ENCODE results near the gene WAC. TPM values are rescaled to one million over a fixed set of nuclear protein-coding genes. Genes with fewer than 3 reads are reported as not detected.

The WAC gene
- total RNA-seq, 1 experiment from 2014 or later: 93.9 TPM

- 0 out of 2 replicates have a peak, but pooled peaks cover 17% of the 10 kb centered on the region for H3F3A ChIP-seq (ENCODE audit: insufficient read depth, low read depth)
- H3K4me1 ChIP-seq (replicated peaks; ENCODE audit: insufficient read depth): no peaks in the 10 kb centered on the region
- H2AFZ ChIP-seq: no peak overlapping the region
- no peak overlapping the region for H3K4me2 ChIP-seq
- peaks cover 16% of the 10 kb centered on the region for H3K36me3 ChIP-seq (ENCODE audit: low read depth)
- intact Hi-C loops (cut with micrococcal nuclease; ENCODE audit: unreplicated experiment): no loop called here
- H3K79me2 ChIP-seq (ENCODE audit: low read depth): peaks cover 100% of the 10 kb centered on the region
- H3K27ac ChIP-seq: no peak overlapping the region
- peaks cover 98% of the 10 kb centered on the region for H4K20me1 ChIP-seq (ENCODE audit: insufficient read depth)
- no peaks in the 10 kb centered on the region for H3K9me2 ChIP-seq (ENCODE audit: insufficient read depth)
- TF ChIP-seq EZH2 (IDR thresholded peaks at IDR 0.05; ENCODE audit: low read depth) (no peak), CTCF (conservative IDR thresholded peaks at IDR 0.05) (no peak)
- H3K4me3 ChIP-seq: no peak overlapping the region
- DNase-seq: no peak
- ChIA-PET POLR2A (ENCODE audit: unreplicated experiment) (no interaction called here), CTCF (no interaction called here)
- no peaks in the 10 kb centered on the region for H3K9me3 ChIP-seq (ENCODE audit: insufficient read depth, low read depth)
- H3K27me3 ChIP-seq (ENCODE audit: insufficient read depth, low read depth): no peaks in the 10 kb centered on the region
- no TSS peak for BruUV-seq (replicated peaks)
These were observed 44.6 kb downstream of the WAC start for GRCh38 chr10:28577506-28577905.

DNA sequence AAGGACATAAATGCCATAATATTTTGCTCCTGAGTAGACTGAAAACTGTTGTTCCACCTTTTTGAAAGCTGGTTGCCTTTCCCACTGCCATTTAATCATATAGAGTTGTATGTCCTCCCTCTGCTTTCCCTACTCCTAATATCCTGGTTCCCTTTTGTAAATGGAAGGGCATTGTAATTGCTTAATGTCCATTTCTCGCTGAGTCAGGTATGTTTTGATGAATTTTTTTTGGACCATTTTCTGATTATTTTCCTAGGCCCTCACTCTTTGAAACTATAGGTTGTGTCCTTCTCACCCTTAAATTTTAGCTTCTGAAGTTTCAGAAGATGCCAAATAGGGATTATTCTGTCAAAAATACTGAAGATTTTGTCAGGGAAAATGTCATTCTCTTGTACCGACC is 45.5 kb downstream of the WAC start:
- H3K79me2 ChIP-seq (ENCODE audit: low read depth): peaks cover 100% of the 10 kb centered on the region
- 0 out of 2 replicates have a peak, but pooled peaks cover 17% of the 10 kb centered on the region for H3F3A ChIP-seq (ENCODE audit: insufficient read depth, low read depth)
- H3K36me3 ChIP-seq (ENCODE audit: low read depth): peaks cover 21% of the 10 kb centered on the region
- BruUV-seq (replicated peaks): no TSS peak
- H3K4me1 ChIP-seq (replicated peaks; ENCODE audit: insufficient read depth): no peaks in the 10 kb centered on the region
- H3K9me3 ChIP-seq (ENCODE audit: insufficient read depth, low read depth): no peaks in the 10 kb centered on the region
- H3K4me3 ChIP-seq: no peak overlapping the region
- ChIA-PET POLR2A (ENCODE audit: unreplicated experiment) (no interaction called here), CTCF (no interaction called here)
- no peaks in the 10 kb centered on the region for H3K27me3 ChIP-seq (ENCODE audit: insufficient read depth, low read depth)
- H4K20me1 ChIP-seq (ENCODE audit: insufficient read depth): peaks cover 100% of the 10 kb centered on the region
- TF ChIP-seq EZH2 (IDR thresholded peaks at IDR 0.05; ENCODE audit: low read depth) (no peak), CTCF (conservative IDR thresholded peaks at IDR 0.05) (no peak)
- DNase-seq: no peak
- H3K4me2 ChIP-seq: no peak overlapping the region
- intact Hi-C loops (cut with micrococcal nuclease; ENCODE audit: unreplicated experiment): no loop called here
- H3K9me2 ChIP-seq (ENCODE audit: insufficient read depth): no peaks in the 10 kb centered on the region
- H2AFZ ChIP-seq: no peak overlapping the region
- no peak overlapping the region for H3K27ac ChIP-seq

DNA sequence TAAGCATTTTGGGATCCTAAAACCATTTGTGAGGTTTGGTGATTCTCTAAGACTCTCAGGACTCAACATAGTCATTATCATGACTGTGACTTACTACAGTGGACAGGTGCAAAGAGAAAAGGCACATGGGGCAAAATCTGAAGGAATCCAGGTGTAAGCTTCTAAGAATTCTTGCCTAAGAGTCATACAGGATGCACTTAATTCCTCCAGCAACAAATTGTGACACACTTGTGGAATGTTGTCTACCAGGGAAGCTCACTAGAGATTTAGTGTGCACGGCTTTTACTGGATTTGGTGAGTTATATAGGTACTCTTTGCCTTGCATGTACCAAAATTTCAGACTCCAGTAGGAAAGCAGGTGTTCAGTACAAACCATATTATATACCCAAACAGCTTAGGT is 47.9 kb downstream of the WAC start:
- Histone ChIP-seq H3K79me2 (ENCODE audit: low read depth) (peaks cover 99% of the 10 kb centered on the region), H3K27me3 (ENCODE audit: insufficient read depth, low read depth) (no peaks in the 10 kb centered on the region), H3K4me2 (no peak overlapping the region), H3K27ac (no peak overlapping the region), H3K4me3 (no peak overlapping the region), H3F3A (ENCODE audit: insufficient read depth, low read depth) (0 out of 2 replicates have a peak, but pooled peaks cover 19% of the 10 kb centered on the region), H3K36me3 (ENCODE audit: low read depth) (peaks cover 19% of the 10 kb centered on the region), H2AFZ (no peak overlapping the region), H3K9me3 (ENCODE audit: insufficient read depth, low read depth) (no peaks in the 10 kb centered on the region), H3K9me2 (ENCODE audit: insufficient read depth) (no peaks in the 10 kb centered on the region), H3K4me1 (replicated peaks; ENCODE audit: insufficient read depth) (no peaks in the 10 kb centered on the region), H4K20me1 (ENCODE audit: insufficient read depth) (peaks cover 95% of the 10 kb centered on the region)
- TF ChIP-seq EZH2 (IDR thresholded peaks at IDR 0.05; ENCODE audit: low read depth) (no peak), CTCF (conservative IDR thresholded peaks at IDR 0.05) (no peak)
- ChIA-PET CTCF (interaction anchor here (0.7 kb wide), 1 partner anchor 639 kb away, joined by 3 read pairs; no protein-coding TSS in a partner anchor), POLR2A (ENCODE audit: unreplicated experiment) (no interaction called here)
- intact Hi-C loops (cut with micrococcal nuclease; ENCODE audit: unreplicated experiment): loop anchor here (10.0 kb wide), 1 partner anchor 146 kb away; no protein-coding TSS in a partner anchor
- no TSS peak for BruUV-seq (replicated peaks)
- peak in 1 of 2 experiments; percentile 57 for DNase-seq

All from PC-9 (cell line).